Neural progenitor cell (in vitro differentiated cells): ENCODE measurements around the gene ARHGAP26. TPM values are rescaled to one million over a fixed set of nuclear protein-coding genes. Genes with fewer than 3 reads are reported as not detected.
A peak's percentile ranks its signal among the peaks of the same experiment; 100 is the strongest.

Experiments used
- DNase-seq: peaks from one replicate; pipeline ENCODE4 v3.0.0-alpha.2; 2016; ENCODE audit warnings: low spot score
- H2AFZ ChIP-seq: fragments of 200-600 bp; sonication (generic); replicated peaks from 2 replicates; pipeline ENCODE4 v1.6.1; 2016; ENCODE audit warnings: antibody characterized with exemption
- H3F3A ChIP-seq: fragments of 200-600 bp; sonication (generic); 2 replicates; pipeline ENCODE4 v1.6.1; 2016; ENCODE audit warnings: antibody characterized with exemption, low read depth
- H3K27ac ChIP-seq: fragments of 200-600 bp; sonication (generic); 2 replicates; pipeline ENCODE4 v1.5.1; 2016; ENCODE audit warnings: mild to moderate bottlenecking
- H3K27me3 ChIP-seq: fragments of 200-600 bp; sonication (generic); 2 replicates; pipeline ENCODE4 v1.6.1; 2016; ENCODE audit warnings: mild to moderate bottlenecking, moderate library complexity
- H3K36me3 ChIP-seq: fragments of 200-600 bp; sonication (generic); 2 replicates; pipeline ENCODE4 v1.5.1; 2016
- H3K4me1 ChIP-seq: fragments of 200-600 bp; sonication (generic); 2 replicates; pipeline ENCODE4 v1.6.1; 2016; ENCODE audit warnings: mixed run types
- H3K4me2 ChIP-seq: fragments of 200-600 bp; sonication (generic); 2 replicates; pipeline ENCODE4 v1.6.1; 2016
- H3K4me3 ChIP-seq: fragments of 200-600 bp; sonication (generic); 2 replicates; pipeline ENCODE4 v1.5.1; 2016
- H3K79me2 ChIP-seq: fragments of 200-600 bp; sonication (generic); 2 replicates; pipeline ENCODE4 v1.6.1; 2016; ENCODE audit warnings: low read depth
- H3K9ac ChIP-seq: fragments of 200-600 bp; sonication (generic); 2 replicates; pipeline ENCODE4 v1.6.1; 2016
- H3K9me3 ChIP-seq: fragments of 200-600 bp; sonication (generic); 2 replicates; pipeline ENCODE4 v1.5.1; 2016; ENCODE audit warnings: low read depth
- H4K20me1 ChIP-seq: fragments of 200-600 bp; sonication (generic); 2 replicates; pipeline ENCODE4 v1.6.1; 2016; ENCODE audit warnings: low read depth
- H3K27ac Mint-ChIP-seq: 3 replicates; pipeline ENCODE4 v1.8.0; 2021; ENCODE audit warnings: mixed read lengths
- H3K27me3 Mint-ChIP-seq: 2 replicates; pipeline ENCODE4 v1.8.0; 2022; ENCODE audit warnings: low read depth, mild to moderate bottlenecking, inconsistent platforms, moderate library complexity, mixed read lengths; ENCODE audit not compliant: insufficient read depth
- H3K36me3 Mint-ChIP-seq: 3 replicates; pipeline ENCODE4 v1.8.0; 2021; ENCODE audit warnings: mixed read lengths
- H3K4me1 Mint-ChIP-seq: 3 replicates; pipeline ENCODE4 v1.8.0; 2021; ENCODE audit warnings: mixed read lengths
- H3K4me3 Mint-ChIP-seq: 3 replicates; pipeline ENCODE4 v1.8.0; 2021; ENCODE audit warnings: mild to moderate bottlenecking, moderate library complexity, mixed read lengths
- H3K9me3 Mint-ChIP-seq: 3 replicates; pipeline ENCODE4 v1.8.0; 2020; ENCODE audit warnings: mixed read lengths
- CTCF ChIP-seq: fragments of 200-600 bp; sonication (generic); IDR thresholded peaks from 2 replicates; pipeline ENCODE4 v1.5.1; 2017; ENCODE audit warnings: antibody characterized with exemption, mild to moderate bottlenecking
- EZH2 ChIP-seq: fragments of 200-600 bp; sonication (generic); IDR thresholded peaks from 2 replicates; pipeline ENCODE4 v1.6.1; 2017; ENCODE audit warnings: antibody characterized with exemption, mild to moderate bottlenecking, moderate library complexity
- EZH2phosphoT487 ChIP-seq: fragments of 200-600 bp; sonication (generic); IDR thresholded peaks from 2 replicates; pipeline ENCODE4 v1.6.1; 2017; ENCODE audit warnings: antibody characterized with exemption
- total RNA-seq: library from RNA; depleted of rRNA; stranded (reverse); fragments of >200 nt; gene quantifications from 2 replicates; pipeline ENCODE4 v1.2.3, GENCODE V29; 2015; ENCODE audit warnings: low replicate concordance

The ARHGAP26 gene
- total RNA-seq, 1 donor from 2014 or later, result 7.0 TPM

- no peak overlapping the region for H3K4me3 Mint-ChIP-seq
- no peak overlapping the region for H3K4me3 ChIP-seq
- TF ChIP-seq CTCF (no peak), EZH2phosphoT487 (no peak), EZH2 (no peak)
- no peaks in the 10 kb centered on the region for H4K20me1 ChIP-seq
- peaks cover 15% of the 10 kb centered on the region for H3K4me1 Mint-ChIP-seq
- H3K79me2 ChIP-seq, result no peaks in the 10 kb centered on the region
- no peaks in the 10 kb centered on the region for H3K27me3 ChIP-seq
- no peaks in the 10 kb centered on the region for H3K9me3 Mint-ChIP-seq
- H3K9ac ChIP-seq, result no peak overlapping the region
- no peak overlapping the region for H3K4me2 ChIP-seq
- no peak overlapping the region for H2AFZ ChIP-seq
- H3K36me3 Mint-ChIP-seq, result no peaks in the 10 kb centered on the region
- H3K36me3 ChIP-seq, result no peaks in the 10 kb centered on the region
- no peak overlapping the region for H3K27ac ChIP-seq
- peaks cover 14% of the 10 kb centered on the region for H3K4me1 ChIP-seq
- DNase-seq, result no peak
- H3K27me3 Mint-ChIP-seq, result peaks cover 9% of the 10 kb centered on the region
- H3F3A ChIP-seq, result no peaks in the 10 kb centered on the region
- no peak overlapping the region for H3K27ac Mint-ChIP-seq
- H3K9me3 ChIP-seq, result no peaks in the 10 kb centered on the region
Observed at GRCh38 chr5:143105216-143105905, 335.2 kb downstream of the ARHGAP26 start.

GRCh38 chr5:143106174-143106573 lies 336.0 kb downstream of the ARHGAP26 start:
- peaks cover 15% of the 10 kb centered on the region for H3K4me1 Mint-ChIP-seq
- no peaks in the 10 kb centered on the region for H3F3A ChIP-seq
- peak; percentile 69 for DNase-seq
- H3K4me2 ChIP-seq, result no peak overlapping the region
- H3K4me3 ChIP-seq, result no peak overlapping the region
- no peaks in the 10 kb centered on the region for H3K9me3 ChIP-seq
- H3K4me3 Mint-ChIP-seq, result no peak overlapping the region
- peaks cover 9% of the 10 kb centered on the region for H3K27me3 Mint-ChIP-seq
- H3K27me3 ChIP-seq, result no peaks in the 10 kb centered on the region
- H3K27ac Mint-ChIP-seq, result no peak overlapping the region
- no peaks in the 10 kb centered on the region for H3K36me3 Mint-ChIP-seq
- no peak overlapping the region for H3K9ac ChIP-seq
- peak; percentile 52 for TF ChIP-seq CTCF
- no peak for TF ChIP-seq EZH2
- H2AFZ ChIP-seq, result no peak overlapping the region
- no peaks in the 10 kb centered on the region for H4K20me1 ChIP-seq
- H3K79me2 ChIP-seq, result no peaks in the 10 kb centered on the region
- H3K27ac ChIP-seq, result no peak overlapping the region
- H3K4me1 ChIP-seq, result peaks cover 14% of the 10 kb centered on the region
- H3K36me3 ChIP-seq, result no peaks in the 10 kb centered on the region
- no peaks in the 10 kb centered on the region for H3K9me3 Mint-ChIP-seq

GRCh38 chr5:143108498-143109128 lies 338.4 kb downstream of the ARHGAP26 start:
- no peaks in the 10 kb centered on the region for H3K9me3 Mint-ChIP-seq
- peaks cover 4% of the 10 kb centered on the region for H3K27me3 Mint-ChIP-seq
- no peaks in the 10 kb centered on the region for H4K20me1 ChIP-seq
- DNase-seq, result peak; percentile 55
- H3K27me3 ChIP-seq, result no peaks in the 10 kb centered on the region
- no peaks in the 10 kb centered on the region for H3K4me1 Mint-ChIP-seq
- H3K4me3 ChIP-seq, result no peak overlapping the region
- H3F3A ChIP-seq, result no peaks in the 10 kb centered on the region
- H3K36me3 ChIP-seq, result no peaks in the 10 kb centered on the region
- H3K9me3 ChIP-seq, result no peaks in the 10 kb centered on the region
- H3K4me2 ChIP-seq, result no peak overlapping the region
- TF ChIP-seq EZH2phosphoT487 (no peak), EZH2 (no peak), CTCF (no peak)
- H3K79me2 ChIP-seq, result no peaks in the 10 kb centered on the region
- H3K27ac Mint-ChIP-seq, result no peak overlapping the region
- H3K4me3 Mint-ChIP-seq, result no peak overlapping the region
- no peak overlapping the region for H2AFZ ChIP-seq
- no peak overlapping the region for H3K27ac ChIP-seq
- H3K9ac ChIP-seq, result no peak overlapping the region
- H3K36me3 Mint-ChIP-seq, result no peaks in the 10 kb centered on the region
- peaks cover 8% of the 10 kb centered on the region for H3K4me1 ChIP-seq
